ENCODE measurements around the gene PRKCQ.

- TF ChIP-seq, protein P1, sequence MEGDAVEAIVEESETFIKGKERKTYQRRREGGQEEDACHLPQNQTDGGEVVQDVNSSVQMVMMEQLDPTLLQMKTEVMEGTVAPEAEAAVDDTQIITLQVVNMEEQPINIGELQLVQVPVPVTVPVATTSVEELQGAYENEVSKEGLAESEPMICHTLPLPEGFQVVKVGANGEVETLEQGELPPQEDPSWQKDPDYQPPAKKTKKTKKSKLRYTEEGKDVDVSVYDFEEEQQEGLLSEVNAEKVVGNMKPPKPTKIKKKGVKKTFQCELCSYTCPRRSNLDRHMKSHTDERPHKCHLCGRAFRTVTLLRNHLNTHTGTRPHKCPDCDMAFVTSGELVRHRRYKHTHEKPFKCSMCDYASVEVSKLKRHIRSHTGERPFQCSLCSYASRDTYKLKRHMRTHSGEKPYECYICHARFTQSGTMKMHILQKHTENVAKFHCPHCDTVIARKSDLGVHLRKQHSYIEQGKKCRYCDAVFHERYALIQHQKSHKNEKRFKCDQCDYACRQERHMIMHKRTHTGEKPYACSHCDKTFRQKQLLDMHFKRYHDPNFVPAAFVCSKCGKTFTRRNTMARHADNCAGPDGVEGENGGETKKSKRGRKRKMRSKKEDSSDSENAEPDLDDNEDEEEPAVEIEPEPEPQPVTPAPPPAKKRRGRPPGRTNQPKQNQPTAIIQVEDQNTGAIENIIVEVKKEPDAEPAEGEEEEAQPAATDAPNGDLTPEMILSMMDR (conservative IDR thresholded peaks at IDR 0.05), result no peak
- no peak for TF ChIP-seq EZH2 (IDR thresholded peaks at IDR 0.05; ENCODE audit: low read depth)
Measured at GRCh38 chr10:6582298-6582697, 2.2 kb upstream of the PRKCQ start.
